GM18873 (cell line): ENCODE measurements around the gene AQP5.
"Not testable (repeated sequence)": the region's sequence is repeated elsewhere in the genome, so short reads cannot be mapped to it uniquely, and the experiment has no call there.

Experiments
- ATAC-seq: cut with Tn5 transposase; IDR thresholded peaks from one replicate; pipeline ENCODE4 v1.9.1; 2021; ENCODE audit warnings: mild to moderate bottlenecking, moderate library complexity, moderate number of reproducible peaks; ENCODE audit not compliant: unreplicated experiment, low FRiP score

AQP5 gene

DNA sequence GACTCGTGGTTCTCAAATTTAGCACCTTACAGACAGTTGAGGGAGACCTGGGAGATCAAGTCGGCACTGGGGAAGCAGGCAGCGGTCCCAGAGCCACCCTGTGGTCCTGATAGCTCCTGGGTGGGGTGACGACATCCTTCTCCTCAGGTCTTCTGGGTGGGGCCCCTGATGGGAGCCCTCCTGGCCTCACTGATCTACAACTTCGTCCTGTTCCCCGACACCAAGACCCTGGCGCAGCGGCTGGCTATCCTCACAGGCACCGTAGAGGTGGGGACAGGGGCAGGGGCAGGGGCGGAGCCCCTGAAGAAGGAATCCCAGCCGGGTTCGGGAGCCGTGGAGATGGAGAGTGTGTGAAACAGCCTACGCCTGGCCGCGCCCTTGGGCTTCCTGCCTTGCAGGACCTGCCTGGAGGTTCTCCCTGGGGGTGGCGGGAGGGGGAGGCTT is 13.7 kb downstream of the AQP5 start:
- no peak for ATAC-seq

DNA sequence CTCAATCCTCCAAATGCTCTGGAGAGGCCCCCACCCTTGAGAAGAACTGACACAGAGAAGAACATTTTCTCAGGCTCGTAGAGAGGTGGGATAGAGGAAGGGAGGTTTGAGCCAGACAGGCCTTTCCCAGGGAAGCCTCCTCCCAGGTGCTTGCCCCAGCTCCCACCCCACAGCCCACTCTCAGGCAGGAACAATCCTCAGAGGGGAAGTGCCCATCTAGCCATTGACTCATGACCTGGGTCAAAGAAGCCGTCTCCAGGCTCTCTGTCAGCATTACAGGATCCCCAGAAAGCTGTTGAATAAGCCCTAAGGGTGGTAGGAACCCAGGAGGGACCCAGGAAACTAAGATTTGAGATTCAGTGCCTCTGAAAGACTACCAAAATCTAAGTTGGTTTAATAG is 14.9 kb downstream of the AQP5 start:
- ATAC-seq: no peak

DNA sequence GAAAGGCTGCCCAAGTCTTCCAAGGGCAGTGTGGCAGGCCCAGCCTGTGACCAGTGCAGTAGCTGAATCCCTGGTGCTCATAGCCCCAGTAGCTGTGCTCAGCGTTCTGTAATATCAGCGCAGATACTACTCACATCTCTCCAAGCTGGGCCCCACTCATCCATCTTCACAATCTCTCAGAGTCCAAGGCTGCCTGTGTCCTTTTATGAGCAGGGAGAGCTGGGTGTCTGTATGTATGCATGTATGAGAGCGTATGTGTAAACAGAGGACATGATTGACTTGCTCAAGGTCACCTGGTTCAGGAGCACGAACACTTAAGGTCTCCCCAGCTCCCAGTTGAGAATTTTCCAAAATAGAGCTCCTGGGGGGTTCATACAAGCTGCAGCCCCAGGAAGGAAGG is 16.5 kb downstream of the AQP5 start:
- ATAC-seq: no peak

DNA sequence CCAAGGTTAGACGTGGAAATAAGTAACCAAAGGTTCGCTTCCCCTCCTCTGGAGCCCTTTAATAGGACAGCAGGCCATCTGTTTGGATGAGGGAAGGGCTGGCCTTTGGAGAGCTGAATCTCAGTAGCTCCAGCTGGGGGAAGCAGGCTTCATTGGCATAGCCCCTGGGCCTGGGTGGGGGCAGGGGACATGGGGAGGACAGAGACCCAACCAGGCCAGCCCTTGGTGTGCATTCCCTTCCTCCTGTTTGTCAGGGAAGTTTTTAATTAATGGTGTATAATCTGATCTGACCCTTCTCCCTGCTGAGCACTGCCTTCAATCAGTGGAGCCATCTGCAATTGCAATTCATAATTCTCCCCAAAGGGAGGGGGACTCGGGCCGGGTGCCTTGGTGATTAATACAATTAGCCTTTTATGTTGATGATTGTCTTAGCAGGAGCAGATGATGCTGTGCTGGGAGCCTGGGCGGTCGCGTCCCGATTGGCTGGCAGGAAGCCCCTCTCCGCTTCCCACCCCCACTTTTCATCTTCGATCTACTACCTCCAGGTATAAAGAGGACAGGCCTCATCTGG is 17.4 kb downstream of the AQP5 start:
- ATAC-seq: no peak

DNA sequence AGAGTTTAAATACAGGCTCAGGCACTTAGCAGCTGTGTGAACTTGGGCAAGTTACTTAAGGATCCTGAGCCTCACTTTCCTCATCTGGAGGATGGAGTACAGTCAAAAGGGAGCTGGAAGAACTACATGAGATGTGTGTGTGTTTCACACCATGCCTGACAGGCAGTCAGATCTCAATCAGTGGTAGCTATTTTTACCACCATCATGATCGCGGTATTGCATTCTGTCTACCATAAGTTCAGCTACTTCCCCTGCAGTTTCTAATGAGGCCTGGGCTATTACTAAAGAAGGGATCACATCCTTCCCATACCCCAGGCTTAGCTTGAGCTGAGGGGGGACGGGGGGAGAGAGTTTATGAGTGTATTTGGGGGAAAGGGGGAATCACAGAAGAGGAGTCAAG is 18.1 kb downstream of the AQP5 start:
- no peak for ATAC-seq

DNA sequence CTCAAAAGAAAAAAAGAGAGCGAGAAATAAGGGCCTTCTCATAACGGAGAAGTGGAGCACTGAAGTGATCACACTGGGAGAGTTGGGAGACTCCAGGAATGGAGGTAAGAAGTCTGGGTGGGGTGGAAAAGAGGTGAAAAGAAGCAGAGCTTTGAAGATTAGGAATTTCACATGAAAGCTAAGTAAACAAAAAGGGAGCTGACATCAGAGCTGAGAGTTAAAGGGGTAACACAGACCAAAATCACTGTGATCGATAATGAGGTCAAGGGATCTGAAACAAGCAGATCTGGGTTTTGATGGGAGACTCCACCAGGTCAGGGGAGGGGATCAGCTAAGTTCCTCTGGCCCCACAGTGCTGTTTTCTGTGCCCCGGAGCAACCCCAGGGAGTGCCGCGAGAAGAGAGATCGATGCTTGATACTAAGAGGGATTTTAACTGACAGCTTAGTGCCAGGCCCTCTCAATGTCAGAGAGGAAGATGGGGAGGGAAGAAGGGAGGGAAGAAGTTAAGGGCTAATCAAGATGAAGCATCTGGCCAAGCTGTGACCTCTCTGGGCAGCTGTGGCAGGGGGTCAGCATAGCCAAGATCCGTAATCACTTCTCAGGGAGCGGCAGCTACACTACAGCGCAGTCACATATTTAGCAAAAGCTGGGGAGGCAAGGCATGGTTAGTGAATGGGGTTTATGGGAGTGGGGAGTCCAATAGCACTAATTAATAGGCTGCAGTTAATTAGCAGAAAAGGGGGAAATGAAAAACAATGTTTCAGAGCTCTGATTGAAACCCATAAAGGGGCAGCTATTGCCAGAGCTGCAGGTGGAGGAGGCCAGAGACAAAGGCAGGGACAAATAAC is 19.1 kb downstream of the AQP5 start:
- ATAC-seq: no peak

DNA sequence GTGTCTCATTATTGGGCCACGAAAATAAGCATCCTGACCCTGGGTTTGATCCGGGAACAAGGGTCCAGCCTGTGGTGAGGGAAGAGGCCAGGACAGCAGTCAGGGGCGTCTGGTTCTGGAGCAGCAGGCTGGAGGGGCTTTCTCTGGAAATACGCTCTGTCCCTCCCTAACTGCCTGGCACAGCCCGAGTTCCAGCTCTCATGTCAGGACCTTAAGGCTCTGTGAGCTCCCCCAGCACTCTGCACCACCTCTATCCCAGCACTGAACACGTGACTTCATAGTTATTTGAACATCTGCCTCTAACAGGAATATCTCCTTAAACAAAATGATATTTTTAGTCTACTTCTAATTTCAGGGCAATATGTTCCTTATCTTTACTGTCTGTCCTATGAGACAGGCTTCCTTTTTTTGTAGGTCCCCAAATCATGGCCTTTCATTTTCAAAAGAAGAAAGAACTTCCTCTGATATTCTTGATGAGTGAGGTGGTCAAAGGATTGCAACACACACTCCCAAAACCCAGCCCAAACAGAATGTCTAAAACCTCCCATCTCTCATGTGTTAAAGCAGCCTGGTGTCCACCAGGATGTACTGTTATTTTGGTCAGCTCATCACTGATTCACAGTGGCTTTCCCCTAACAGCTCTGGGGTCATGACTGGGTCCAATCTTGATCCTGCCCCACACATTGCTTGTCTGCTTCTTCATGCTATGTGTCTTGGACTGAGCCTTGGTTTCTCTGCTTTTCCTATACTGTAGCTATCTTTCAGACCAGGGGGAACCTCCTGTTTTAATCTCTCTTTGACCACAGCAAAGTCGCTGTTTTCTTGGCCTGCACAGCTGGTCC is 20.8 kb downstream of the AQP5 start:
- ATAC-seq: no peak

DNA sequence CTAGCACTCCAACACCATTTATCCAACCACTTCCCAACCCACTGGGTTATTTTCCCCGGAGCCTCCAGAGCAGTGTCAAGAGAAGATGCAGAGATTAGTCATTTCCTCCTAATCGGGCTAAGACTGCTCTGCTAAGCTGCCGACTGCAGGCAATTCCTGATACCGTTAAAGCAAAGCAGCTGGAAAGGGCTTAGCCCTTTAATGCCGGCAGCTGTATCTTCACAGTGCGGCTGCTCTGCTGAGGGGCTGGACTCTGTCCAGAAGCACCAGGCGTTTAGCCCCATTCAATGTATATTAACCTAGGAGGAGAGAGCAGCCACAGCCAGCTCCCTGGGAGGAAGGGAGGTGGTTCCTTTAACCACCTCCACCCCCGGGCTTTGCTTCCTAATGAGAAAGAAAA is 22.2 kb downstream of the AQP5 start:
- ATAC-seq: no peak

DNA sequence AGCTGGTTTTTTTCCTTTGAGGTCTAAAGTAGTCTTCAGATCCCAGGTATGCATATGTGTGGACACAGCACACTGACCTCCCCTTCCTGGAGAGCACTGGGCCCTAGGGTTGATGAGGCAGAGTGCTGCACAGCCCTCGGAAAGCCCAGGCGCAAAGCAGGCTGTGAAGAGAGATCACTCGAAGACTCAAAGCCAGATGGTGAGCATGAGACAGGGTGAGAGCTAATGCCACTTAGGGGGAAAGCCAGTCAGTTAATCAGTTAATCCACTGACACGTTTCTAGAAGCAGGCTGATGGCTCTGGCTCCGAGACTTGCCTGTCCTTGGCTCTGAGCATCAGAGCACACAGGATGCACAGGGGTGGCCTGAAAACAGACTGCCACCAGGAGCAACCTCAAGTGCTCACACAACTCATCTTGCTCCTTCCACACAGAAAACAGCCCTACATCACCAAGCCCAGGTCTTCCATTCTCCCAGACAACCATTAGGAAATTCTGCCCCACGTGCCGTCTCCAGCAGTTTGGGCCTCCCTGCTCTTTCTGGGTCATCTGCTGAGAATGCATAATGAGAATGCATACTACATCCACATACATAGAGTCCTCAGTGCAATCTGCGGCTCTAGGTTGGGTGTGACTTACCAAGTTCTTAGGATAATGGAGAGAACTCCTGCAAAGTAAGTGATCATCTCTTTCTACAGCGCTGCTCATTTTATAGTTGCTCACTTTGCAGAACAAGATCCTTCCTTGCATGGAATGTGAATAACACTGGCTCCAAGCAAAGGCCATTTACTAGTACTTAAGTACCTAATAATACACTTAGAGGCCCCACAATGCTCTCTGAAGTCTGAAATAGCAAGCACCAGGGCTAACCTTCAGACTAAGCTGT is 23.0 kb downstream of the AQP5 start:
- ATAC-seq: no peak

DNA sequence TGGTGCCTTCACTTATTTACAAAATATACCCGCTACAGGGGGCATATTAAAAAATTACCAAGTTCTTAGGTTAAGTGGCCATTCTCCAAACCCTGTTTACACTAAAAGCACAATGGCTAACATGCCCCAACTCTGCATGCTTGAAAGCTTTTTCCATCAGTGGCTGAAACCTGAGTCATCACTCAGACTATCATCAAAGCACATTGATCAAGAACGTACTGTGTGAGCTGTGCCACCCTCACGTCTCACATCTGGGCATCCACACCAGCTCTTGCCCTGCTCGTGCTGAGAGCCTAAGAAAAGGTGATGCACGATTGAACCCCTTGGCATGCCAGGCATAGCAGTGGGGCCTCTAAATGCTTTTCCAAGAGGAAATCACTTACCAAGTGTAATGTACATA is 24.3 kb downstream of the AQP5 start:
- ATAC-seq: no peak

DNA sequence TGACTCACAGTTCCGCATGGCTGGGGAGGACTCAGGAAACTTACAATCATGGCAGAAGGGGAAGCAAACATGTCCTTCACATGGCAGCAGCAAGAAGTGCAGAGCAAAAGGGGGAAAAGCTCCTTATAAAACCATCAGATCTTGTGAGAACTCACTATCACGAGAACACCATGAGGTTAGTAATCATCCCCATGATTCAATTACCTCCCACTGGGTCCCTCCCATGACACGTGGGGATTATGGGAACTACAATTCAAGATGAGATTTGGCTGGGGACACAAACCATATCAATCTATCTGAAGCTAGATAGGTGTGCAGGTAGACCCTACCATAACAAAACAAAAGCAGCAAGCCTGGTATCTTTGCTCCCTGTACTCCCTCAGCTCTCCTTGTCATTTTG is 24.8 kb downstream of the AQP5 start:
- ATAC-seq: not testable (repeated sequence)

DNA sequence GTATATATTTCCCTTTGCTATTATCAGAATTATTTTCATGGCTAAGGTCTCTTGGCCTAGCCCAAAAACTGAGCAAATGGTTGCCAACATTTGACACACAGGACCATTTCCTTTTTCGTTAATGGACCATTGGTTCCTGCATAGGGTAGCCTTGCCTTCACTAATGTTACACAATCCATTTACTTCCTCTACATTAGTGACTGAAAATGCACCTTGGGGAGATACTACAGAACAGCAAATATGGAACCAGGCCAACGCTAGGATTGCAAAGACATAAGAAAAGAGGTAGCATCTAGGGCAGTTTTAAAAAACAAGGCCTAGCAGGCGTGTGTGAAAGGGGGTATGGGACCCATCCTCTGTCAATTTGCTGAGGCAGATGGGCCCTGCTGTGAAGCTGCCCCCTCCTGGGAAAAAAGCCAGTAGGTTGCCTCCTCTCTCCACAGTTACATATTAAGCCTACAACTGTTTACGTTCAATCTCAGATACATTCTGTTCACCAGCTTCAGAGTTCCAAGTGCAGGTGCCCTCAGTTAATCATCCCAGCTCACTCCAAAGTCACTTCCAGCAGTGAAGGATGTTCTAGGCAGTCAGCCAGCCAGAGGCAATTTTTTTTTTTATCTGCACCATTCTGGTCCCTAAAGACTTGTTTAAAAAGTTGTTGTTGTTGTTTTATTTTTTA is 26.1 kb downstream of the AQP5 start:
- ATAC-seq: no peak

DNA sequence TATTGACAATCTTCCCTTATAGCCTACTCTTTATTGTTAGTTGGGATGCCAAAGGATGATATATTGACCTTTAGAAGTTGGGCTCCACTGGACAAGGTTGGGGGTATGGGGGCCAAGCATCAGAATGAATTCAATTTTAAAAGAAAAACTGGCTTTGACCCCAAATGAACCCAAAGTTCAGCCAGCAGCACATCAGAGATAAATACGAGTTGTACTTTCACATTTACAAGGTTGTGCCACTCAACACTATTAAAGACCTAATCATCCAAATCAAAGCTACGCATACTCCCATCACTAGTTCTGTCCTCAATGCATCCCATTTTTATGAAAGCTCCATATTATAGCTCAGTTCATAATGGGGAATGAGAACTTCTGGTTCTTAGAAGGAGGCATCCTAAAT is 27.7 kb downstream of the AQP5 start:
- ATAC-seq: not testable (repeated sequence)

DNA sequence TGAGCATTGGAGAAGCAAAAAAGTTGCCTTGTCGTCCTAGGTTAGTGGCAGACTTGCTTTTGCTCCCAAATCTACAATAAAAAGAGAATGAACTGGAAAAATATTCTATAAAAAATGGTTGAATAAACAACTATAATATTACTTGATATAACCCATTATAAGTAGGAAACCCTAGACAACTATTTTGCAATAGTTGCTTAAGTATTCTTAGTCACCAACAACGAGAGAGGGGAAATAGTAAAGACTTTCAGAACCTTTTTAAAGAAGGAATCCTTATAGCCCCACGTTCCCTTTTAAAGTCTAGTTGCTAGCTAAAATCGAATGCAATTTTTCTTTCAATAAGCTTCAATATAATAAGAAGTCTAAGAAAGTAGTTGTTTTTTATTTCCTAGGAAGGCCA is 28.6 kb downstream of the AQP5 start:
- ATAC-seq: no peak

DNA sequence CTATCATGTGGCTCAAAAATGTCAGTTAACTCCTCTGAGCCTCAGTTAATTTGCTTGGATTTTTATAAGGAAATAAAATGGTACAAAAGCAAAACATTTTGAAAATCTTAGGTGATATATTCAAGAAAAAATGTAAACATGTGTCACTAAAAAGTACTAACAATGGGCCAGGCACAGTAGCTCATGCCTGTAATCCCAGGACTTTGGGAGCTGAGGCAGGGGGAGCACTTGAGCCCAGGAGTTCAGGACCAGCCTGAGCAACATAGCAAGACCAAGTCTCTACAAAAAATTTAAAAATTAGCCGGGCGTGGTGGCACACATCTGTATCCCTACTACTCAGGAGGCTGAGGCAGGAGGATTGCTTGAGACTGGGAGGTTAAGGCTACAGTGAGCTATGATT is 36.8 kb downstream of the AQP5 start:
- no peak for ATAC-seq

DNA sequence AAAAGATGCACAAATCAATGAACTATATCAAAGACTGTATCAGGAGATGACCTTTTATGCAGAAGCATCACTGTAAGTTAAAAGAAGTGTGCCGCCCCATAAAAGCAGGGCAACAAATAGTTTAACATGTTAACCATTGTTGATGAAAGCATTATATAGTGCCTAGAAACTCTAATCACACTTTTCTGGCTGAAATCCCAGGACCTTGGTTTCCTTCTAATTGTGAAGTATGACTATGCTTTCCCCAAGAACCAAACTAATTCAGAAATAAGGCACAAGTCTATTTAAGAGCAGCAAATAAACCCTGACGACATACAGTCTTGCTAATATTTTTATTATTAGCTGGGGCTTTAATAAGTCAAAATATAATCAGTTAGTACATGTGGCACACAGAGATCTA is 41.9 kb downstream of the AQP5 start:
- ATAC-seq: no peak

DNA sequence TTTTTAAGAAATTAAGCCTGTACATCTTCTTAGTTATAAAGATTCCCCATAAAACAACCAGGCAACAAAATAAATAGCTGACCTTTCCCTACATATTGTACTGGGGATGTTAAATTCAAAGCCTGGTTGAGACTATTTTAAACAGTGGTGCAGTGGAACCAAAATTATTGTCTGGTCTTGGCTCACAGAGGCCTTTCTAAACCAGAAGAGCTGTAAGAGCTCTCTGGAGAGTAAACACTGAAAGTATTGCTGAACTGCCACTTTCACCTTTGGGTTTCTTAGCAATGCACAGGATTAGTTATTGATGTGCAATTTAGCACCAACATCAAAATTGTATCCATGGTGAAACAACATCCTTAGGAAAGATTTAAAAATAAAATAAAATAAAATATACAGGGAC is 43.0 kb downstream of the AQP5 start:
- ATAC-seq: no peak

DNA sequence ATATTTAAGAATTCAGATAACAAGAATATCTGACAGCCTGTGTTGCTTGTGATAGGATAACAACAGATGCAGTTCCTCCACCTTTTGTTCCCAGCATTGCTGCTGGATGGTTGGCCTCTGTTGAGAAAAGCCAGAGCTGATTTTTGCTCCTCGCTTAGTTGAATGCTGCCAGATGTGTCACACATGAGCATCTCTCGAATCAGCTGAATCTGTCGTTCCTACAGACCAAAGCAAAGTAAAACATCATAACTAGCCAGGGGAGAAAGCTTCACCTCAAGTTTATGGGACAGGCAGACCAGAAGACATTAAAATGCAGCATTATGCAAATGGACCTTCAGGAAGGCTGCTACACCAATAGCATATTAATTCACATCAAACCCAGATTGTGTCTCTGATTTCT is 43.5 kb downstream of the AQP5 start:
- ATAC-seq: no peak

DNA sequence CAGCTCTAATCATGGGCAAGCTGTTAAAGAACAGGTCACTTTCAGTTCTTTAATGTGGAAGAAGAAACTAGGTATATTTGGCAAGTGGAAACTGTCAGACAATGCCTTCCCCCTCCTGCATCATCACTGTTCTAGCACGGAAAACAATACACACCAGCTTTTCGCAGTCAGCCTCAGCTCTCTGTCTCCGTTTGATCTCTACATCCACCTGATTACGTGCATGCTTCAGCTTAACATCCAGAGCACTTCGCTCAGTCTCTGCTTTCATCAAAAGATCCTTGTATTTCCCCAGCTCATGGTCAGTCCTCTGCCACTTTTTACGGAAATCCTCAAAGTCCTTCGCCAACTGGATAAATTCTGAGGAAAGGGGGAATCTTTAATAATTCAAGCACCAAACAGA is 44.6 kb downstream of the AQP5 start:
- ATAC-seq: no peak
